ENCODE measurements around the gene NAT14. TPM values are rescaled to one million over a fixed set of nuclear protein-coding genes. Genes with fewer than 3 reads are reported as not detected.

Gene NAT14
- total RNA-seq, 1 donor from 2014 or later: 58.2 TPM

- TF ChIP-seq, protein P1, sequence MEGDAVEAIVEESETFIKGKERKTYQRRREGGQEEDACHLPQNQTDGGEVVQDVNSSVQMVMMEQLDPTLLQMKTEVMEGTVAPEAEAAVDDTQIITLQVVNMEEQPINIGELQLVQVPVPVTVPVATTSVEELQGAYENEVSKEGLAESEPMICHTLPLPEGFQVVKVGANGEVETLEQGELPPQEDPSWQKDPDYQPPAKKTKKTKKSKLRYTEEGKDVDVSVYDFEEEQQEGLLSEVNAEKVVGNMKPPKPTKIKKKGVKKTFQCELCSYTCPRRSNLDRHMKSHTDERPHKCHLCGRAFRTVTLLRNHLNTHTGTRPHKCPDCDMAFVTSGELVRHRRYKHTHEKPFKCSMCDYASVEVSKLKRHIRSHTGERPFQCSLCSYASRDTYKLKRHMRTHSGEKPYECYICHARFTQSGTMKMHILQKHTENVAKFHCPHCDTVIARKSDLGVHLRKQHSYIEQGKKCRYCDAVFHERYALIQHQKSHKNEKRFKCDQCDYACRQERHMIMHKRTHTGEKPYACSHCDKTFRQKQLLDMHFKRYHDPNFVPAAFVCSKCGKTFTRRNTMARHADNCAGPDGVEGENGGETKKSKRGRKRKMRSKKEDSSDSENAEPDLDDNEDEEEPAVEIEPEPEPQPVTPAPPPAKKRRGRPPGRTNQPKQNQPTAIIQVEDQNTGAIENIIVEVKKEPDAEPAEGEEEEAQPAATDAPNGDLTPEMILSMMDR (IDR thresholded peaks at IDR 0.05): no peak
- Mint-ChIP-seq H3K4me3 (ENCODE audit: unreplicated experiment) (no peak overlapping the region), H3K27ac (ENCODE audit: unreplicated experiment) (no peak overlapping the region), H3K36me3 (ENCODE audit: unreplicated experiment) (no peaks in the 10 kb centered on the region), H3K9me3 (ENCODE audit: unreplicated experiment) (no peaks in the 10 kb centered on the region), H3K4me1 (ENCODE audit: unreplicated experiment) (peaks cover 37% of the 10 kb centered on the region), H3K27me3 (ENCODE audit: unreplicated experiment) (no peaks in the 10 kb centered on the region)
- no peak for DNase-seq (ENCODE audit: extremely low spot score, unreplicated experiment)
Measured at GRCh38 chr19:55491546-55492360, 6.8 kb downstream of the NAT14 start.

- H3K27me3 Mint-ChIP-seq (ENCODE audit: unreplicated experiment): no peaks in the 10 kb centered on the region
- no peak overlapping the region for H3K4me3 Mint-ChIP-seq (ENCODE audit: unreplicated experiment)
- H3K4me1 Mint-ChIP-seq (ENCODE audit: unreplicated experiment): peaks cover 30% of the 10 kb centered on the region
- H3K9me3 Mint-ChIP-seq (ENCODE audit: unreplicated experiment): no peaks in the 10 kb centered on the region
- H3K36me3 Mint-ChIP-seq (ENCODE audit: unreplicated experiment): no peaks in the 10 kb centered on the region
- no peak overlapping the region for H3K27ac Mint-ChIP-seq (ENCODE audit: unreplicated experiment)
- TF ChIP-seq, protein P1 (IDR thresholded peaks at IDR 0.05): no peak
- no peak for DNase-seq (ENCODE audit: extremely low spot score, unreplicated experiment)
Measured at GRCh38 chr19:55492362-55492944, 7.5 kb downstream of the NAT14 start.

GRCh38 chr19:55493052-55493644 is 8.2 kb downstream of the NAT14 start:
- Mint-ChIP-seq H3K4me1 (ENCODE audit: unreplicated experiment) (peaks cover 26% of the 10 kb centered on the region), H3K27ac (ENCODE audit: unreplicated experiment) (no peak overlapping the region), H3K4me3 (ENCODE audit: unreplicated experiment) (no peak overlapping the region), H3K9me3 (ENCODE audit: unreplicated experiment) (no peaks in the 10 kb centered on the region), H3K36me3 (ENCODE audit: unreplicated experiment) (no peaks in the 10 kb centered on the region), H3K27me3 (ENCODE audit: unreplicated experiment) (no peaks in the 10 kb centered on the region)
- TF ChIP-seq, protein P1 (IDR thresholded peaks at IDR 0.05): no peak
- DNase-seq (ENCODE audit: extremely low spot score, unreplicated experiment): no peak

GRCh38 chr19:55493645-55494171 is 8.7 kb downstream of the NAT14 start:
- H3K4me1 Mint-ChIP-seq (ENCODE audit: unreplicated experiment): peaks cover 22% of the 10 kb centered on the region
- no peaks in the 10 kb centered on the region for H3K27me3 Mint-ChIP-seq (ENCODE audit: unreplicated experiment)
- no peaks in the 10 kb centered on the region for H3K9me3 Mint-ChIP-seq (ENCODE audit: unreplicated experiment)
- no peak overlapping the region for H3K4me3 Mint-ChIP-seq (ENCODE audit: unreplicated experiment)
- no peak for DNase-seq (ENCODE audit: extremely low spot score, unreplicated experiment)
- TF ChIP-seq, protein P1 (IDR thresholded peaks at IDR 0.05): no peak
- H3K36me3 Mint-ChIP-seq (ENCODE audit: unreplicated experiment): no peaks in the 10 kb centered on the region
- H3K27ac Mint-ChIP-seq (ENCODE audit: unreplicated experiment): no peak overlapping the region
